Loucy (cell line): ENCODE results near the gene SEC23B.

Source experiments
- H2AFZ ChIP-seq: fragments of 200-600 bp; sonication (generic); 2 replicates; pipeline ENCODE4 v1.6.0; 2016; ENCODE audit warnings: antibody characterized with exemption, mild to moderate bottlenecking, low read length, moderate library complexity
- H3F3A ChIP-seq: fragments of 200-600 bp; 2 replicates; pipeline ENCODE4 v1.6.0; 2016; ENCODE audit warnings: antibody characterized with exemption, low read depth, mild to moderate bottlenecking
- H3K27me3 ChIP-seq: fragments of 200-600 bp; sonication (generic); 2 replicates; pipeline ENCODE4 v1.6.1; 2014; ENCODE audit warnings: low read length, mild to moderate bottlenecking; ENCODE audit not compliant: insufficient read depth, poor library complexity, severe bottlenecking
- H3K36me3 ChIP-seq: fragments of 200-600 bp; sonication (generic); 2 replicates; pipeline ENCODE4 v1.6.1; 2016; ENCODE audit warnings: low read length; ENCODE audit not compliant: insufficient read depth
- H3K4me1 ChIP-seq: fragments of 200-600 bp; sonication (generic); 2 replicates; pipeline ENCODE4 v1.5.1; 2014; ENCODE audit warnings: low read length, mild to moderate bottlenecking; ENCODE audit not compliant: insufficient read depth, poor library complexity, severe bottlenecking
- H3K4me2 ChIP-seq: fragments of 200-600 bp; sonication (generic); 2 replicates; pipeline ENCODE4 v1.6.0; 2014; ENCODE audit warnings: antibody characterized with exemption, low read length, low read depth, mild to moderate bottlenecking; ENCODE audit not compliant: poor library complexity, severe bottlenecking
- H3K4me3 ChIP-seq: fragments of 200-600 bp; sonication (generic); 2 replicates; pipeline ENCODE4 v1.5.1; 2014; ENCODE audit warnings: low read length, mild to moderate bottlenecking, mixed read lengths; ENCODE audit not compliant: poor library complexity, severe bottlenecking
- H3K79me2 ChIP-seq: fragments of 200-600 bp; sonication (generic); 2 replicates; pipeline ENCODE4 v1.6.1; 2014; ENCODE audit warnings: low read length; ENCODE audit not compliant: insufficient read depth
- H3K9ac ChIP-seq: fragments of 200-600 bp; sonication (generic); 2 replicates; pipeline ENCODE4 v1.6.0; 2014; ENCODE audit warnings: mild to moderate bottlenecking, low read depth, low read length, moderate library complexity; ENCODE audit not compliant: poor library complexity, severe bottlenecking
- H3K9me2 ChIP-seq: fragments of 200-600 bp; sonication (generic); replicated peaks from 2 replicates; pipeline ENCODE4 v1.6.1; 2016; ENCODE audit warnings: low read depth, low read length, mixed read lengths
- H3K9me3 ChIP-seq: fragments of 200-600 bp; sonication (generic); 2 replicates; pipeline ENCODE4 v1.6.1; 2014; ENCODE audit warnings: mild to moderate bottlenecking, antibody characterized with exemption, low read length, low read depth; ENCODE audit not compliant: insufficient read depth
- H4K20me1 ChIP-seq: fragments of 200-600 bp; sonication (generic); 2 replicates; pipeline ENCODE4 v1.6.0; 2014; ENCODE audit warnings: antibody characterized with exemption, low read length, mild to moderate bottlenecking; ENCODE audit not compliant: insufficient read depth, poor library complexity, severe bottlenecking
- CTCF ChIP-seq: fragments of 200-600 bp; sonication (generic); conservative IDR thresholded peaks from 2 replicates; pipeline ENCODE4 v1.5.1; 2014; ENCODE audit warnings: mild to moderate bottlenecking, antibody characterized with exemption, low read length
- EZH2phosphoT487 ChIP-seq: fragments of 200-600 bp; IDR thresholded peaks from 2 replicates; pipeline ENCODE4 v1.6.1; 2018; ENCODE audit warnings: antibody characterized with exemption, mild to moderate bottlenecking, moderate library complexity, borderline replicate concordance

Gene SEC23B

GRCh38 chr20:18578581-18578980, 70.8 kb downstream of the SEC23B start:
- Histone ChIP-seq H3K36me3 (no peaks in the 10 kb centered on the region), H3K4me2 (no peak overlapping the region)
- TF ChIP-seq EZH2phosphoT487, result no peak
- TF ChIP-seq CTCF, result no peak

GRCh38 chr20:18580012-18580411, 72.3 kb downstream of the SEC23B start:
- no peak for TF ChIP-seq CTCF
- no peak for TF ChIP-seq EZH2phosphoT487
- Histone ChIP-seq H3K4me3 (no peak overlapping the region), H3K9ac (no peak overlapping the region), H3K79me2 (no peaks in the 10 kb centered on the region), H3F3A (no peaks in the 10 kb centered on the region), H3K4me1 (no peaks in the 10 kb centered on the region), H2AFZ (no peak overlapping the region), H3K36me3 (no peaks in the 10 kb centered on the region), H4K20me1 (no peaks in the 10 kb centered on the region), H3K9me3 (no peaks in the 10 kb centered on the region), H3K4me2 (no peak overlapping the region), H3K27me3 (no peaks in the 10 kb centered on the region), H3K9me2 (no peaks in the 10 kb centered on the region)

More at GRCh38 chr20:18578581-18578980, 70.8 kb downstream of the SEC23B start:
- Histone ChIP-seq H3K4me1 (no peaks in the 10 kb centered on the region), H3K4me3 (no peak overlapping the region), H3K9ac (no peak overlapping the region), H3K79me2 (no peaks in the 10 kb centered on the region), H3F3A (no peaks in the 10 kb centered on the region), H2AFZ (no peak overlapping the region), H3K9me3 (no peaks in the 10 kb centered on the region), H3K9me2 (no peaks in the 10 kb centered on the region), H4K20me1 (no peaks in the 10 kb centered on the region), H3K27me3 (no peaks in the 10 kb centered on the region)

- H3K4me1 ChIP-seq, result no peaks in the 10 kb centered on the region
- no peaks in the 10 kb centered on the region for H3K9me2 ChIP-seq
- H3K9me3 ChIP-seq, result no peaks in the 10 kb centered on the region
- no peaks in the 10 kb centered on the region for H3F3A ChIP-seq
- no peaks in the 10 kb centered on the region for H3K36me3 ChIP-seq
- H3K27me3 ChIP-seq, result no peaks in the 10 kb centered on the region
- H3K9ac ChIP-seq, result no peak overlapping the region
- H3K79me2 ChIP-seq, result no peaks in the 10 kb centered on the region
- no peak overlapping the region for H3K4me2 ChIP-seq
- H4K20me1 ChIP-seq, result no peaks in the 10 kb centered on the region
- TF ChIP-seq CTCF, result no peak
- TF ChIP-seq EZH2phosphoT487, result no peak
- H2AFZ ChIP-seq, result no peak overlapping the region
- no peak overlapping the region for H3K4me3 ChIP-seq
These were observed 77.4 kb downstream of the SEC23B start for GRCh38 chr20:18585134-18585533.
